Endothelial cell of umbilical vein (primary cell): ENCODE results near the gene PILRA.

Experiments used
- EZH2 ChIP-seq: IDR thresholded peaks from 2 replicates; pipeline ENCODE4 v1.6.1; 2012; ENCODE audit warnings: borderline replicate concordance, low read depth, mild to moderate bottlenecking, moderate library complexity, low read length, inconsistent platforms; ENCODE audit not compliant: severe bottlenecking
- GATA2 ChIP-seq: IDR thresholded peaks from 2 replicates; pipeline ENCODE4 v1.7.0; 2011; ENCODE audit warnings: low read depth, mild to moderate bottlenecking, moderate library complexity, mixed read lengths, low read length; ENCODE audit not compliant: insufficient read length, insufficient read depth
- POLR2A ChIP-seq: IDR thresholded peaks from 2 replicates; pipeline ENCODE4 v1.6.1; 2012; ENCODE audit warnings: low read depth, mild to moderate bottlenecking, control low read depth, low read length
- TF ChIP-seq, protein P1 (sequence below), 2 donors: IDR thresholded peaks; 1 replicate in 1 of 2; 2 replicates in 1 of 2; pipeline ENCODE4 v1.5.1; 2011; ENCODE audit warnings: low read length in 2 of 2, mild to moderate bottlenecking in 2 of 2, moderate library complexity in 2 of 2, control low read depth in 1 of 2, inconsistent platforms in 1 of 2, low read depth in 1 of 2; ENCODE audit not compliant: insufficient read depth in 1 of 2; ENCODE audit errors: extremely low read depth in 1 of 2
- TF ChIP-seq, protein P2 (sequence below): IDR thresholded peaks from 2 replicates; pipeline ENCODE4 v1.6.1; 2011; ENCODE audit not compliant: insufficient read depth, insufficient read length

DNA sequence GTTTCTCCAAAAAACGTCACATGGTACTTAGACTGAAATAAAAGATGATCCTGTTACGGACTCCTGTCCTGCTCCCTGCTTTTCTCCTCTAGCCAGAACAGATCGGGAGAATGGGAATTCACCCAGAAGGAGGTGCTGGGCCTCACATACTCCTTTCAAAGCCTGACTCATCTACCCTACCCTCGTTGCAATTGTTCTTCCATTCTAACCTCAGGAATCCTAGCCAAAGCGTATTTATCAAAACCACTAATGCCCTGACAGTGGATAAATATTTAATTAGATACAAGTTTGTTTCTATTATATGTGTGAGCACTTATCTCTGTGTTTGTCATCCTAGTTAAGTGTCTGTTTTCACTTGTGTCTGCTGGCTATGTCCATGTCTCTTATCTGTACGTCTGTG lies 33.5 kb downstream of the PILRA start:
- TF ChIP-seq EZH2 = no peak
- TF ChIP-seq, protein P1, sequence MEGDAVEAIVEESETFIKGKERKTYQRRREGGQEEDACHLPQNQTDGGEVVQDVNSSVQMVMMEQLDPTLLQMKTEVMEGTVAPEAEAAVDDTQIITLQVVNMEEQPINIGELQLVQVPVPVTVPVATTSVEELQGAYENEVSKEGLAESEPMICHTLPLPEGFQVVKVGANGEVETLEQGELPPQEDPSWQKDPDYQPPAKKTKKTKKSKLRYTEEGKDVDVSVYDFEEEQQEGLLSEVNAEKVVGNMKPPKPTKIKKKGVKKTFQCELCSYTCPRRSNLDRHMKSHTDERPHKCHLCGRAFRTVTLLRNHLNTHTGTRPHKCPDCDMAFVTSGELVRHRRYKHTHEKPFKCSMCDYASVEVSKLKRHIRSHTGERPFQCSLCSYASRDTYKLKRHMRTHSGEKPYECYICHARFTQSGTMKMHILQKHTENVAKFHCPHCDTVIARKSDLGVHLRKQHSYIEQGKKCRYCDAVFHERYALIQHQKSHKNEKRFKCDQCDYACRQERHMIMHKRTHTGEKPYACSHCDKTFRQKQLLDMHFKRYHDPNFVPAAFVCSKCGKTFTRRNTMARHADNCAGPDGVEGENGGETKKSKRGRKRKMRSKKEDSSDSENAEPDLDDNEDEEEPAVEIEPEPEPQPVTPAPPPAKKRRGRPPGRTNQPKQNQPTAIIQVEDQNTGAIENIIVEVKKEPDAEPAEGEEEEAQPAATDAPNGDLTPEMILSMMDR (IDR thresholded peaks at IDR 0.05; ENCODE audit: extremely low read depth in 1 of 2, insufficient read depth in 1 of 2, low read depth in 1 of 2, low read length in 2 of 2) = no peak
- no peak for TF ChIP-seq POLR2A
- TF ChIP-seq GATA2 = no peak
- TF ChIP-seq, protein P2, sequence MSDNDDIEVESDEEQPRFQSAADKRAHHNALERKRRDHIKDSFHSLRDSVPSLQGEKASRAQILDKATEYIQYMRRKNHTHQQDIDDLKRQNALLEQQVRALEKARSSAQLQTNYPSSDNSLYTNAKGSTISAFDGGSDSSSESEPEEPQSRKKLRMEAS = no peak
